Activated CD4-positive, alpha-beta memory T cell treated with anti-CD3 and anti-CD28 coated beads, Interleukin-2, amount 10 ng/mL, durations not matched to agents 7 days and 5 days (primary cell): ENCODE data around the gene SLC38A11. TPM values are rescaled to one million over a fixed set of nuclear protein-coding genes. Genes with fewer than 3 reads are reported as not detected.

ENCODE experiments used
- CTCF ChIA-PET: fragments of 350-600 bp; sonication (Branson Sonifier 250); formaldehyde crosslinking; loops from one replicate; lab custom pipeline; 2021; ENCODE audit warnings: antibody characterized with exemption, inconsistent platforms; lab: Charles Lee
- POLR2A ChIA-PET: fragments of 350-600 bp; sonication (Branson Sonifier 250); formaldehyde crosslinking; loops from one replicate; lab custom pipeline; 2021; ENCODE audit warnings: antibody characterized with exemption; lab: Charles Lee
- DNase-seq: peaks from one replicate; pipeline ENCODE4 v3.0.0-alpha.2; 2020
- H3K27ac Mint-ChIP-seq: one replicate; pipeline ENCODE4 v1.8.0; 2021; ENCODE audit warnings: mild to moderate bottlenecking, mixed read lengths
- H3K27me3 Mint-ChIP-seq: one replicate; pipeline ENCODE4 v1.8.0; 2021; ENCODE audit warnings: mixed read lengths
- H3K36me3 Mint-ChIP-seq: one replicate; pipeline ENCODE4 v1.8.0; 2021; ENCODE audit warnings: low read depth, mixed read lengths
- H3K4me1 Mint-ChIP-seq: one replicate; pipeline ENCODE4 v1.8.0; 2021; ENCODE audit warnings: mixed read lengths
- H3K4me3 Mint-ChIP-seq: one replicate; pipeline ENCODE4 v1.8.0; 2021; ENCODE audit warnings: mild to moderate bottlenecking, mixed read lengths
- H3K9me3 Mint-ChIP-seq: one replicate; pipeline ENCODE4 v1.8.0; 2021; ENCODE audit warnings: mixed read lengths
- total RNA-seq, 2 experiments: library from RNA; stranded (reverse); gene quantifications; one replicate each; pipeline ENCODE4 v1.2.3, GENCODE V29; 2021

Gene SLC38A11
- total RNA-seq, 2 experiments from 2014 or later: not detected

- ChIA-PET CTCF (no interaction called here), POLR2A (no interaction called here)
- DNase-seq: no peak
- Mint-ChIP-seq H3K4me3 (no peak overlapping the region), H3K9me3 (no peaks in the 10 kb centered on the region), H3K27ac (no peak overlapping the region), H3K36me3 (no peaks in the 10 kb centered on the region), H3K4me1 (no peaks in the 10 kb centered on the region), H3K27me3 (peaks cover 10% of the 10 kb centered on the region)
Observed at GRCh38 chr2:164849506-164849905, 105.8 kb downstream of the SLC38A11 start.

GRCh38 chr2:164847981-164848741 lies 107.2 kb downstream of the SLC38A11 start:
- no peak overlapping the region for H3K4me3 Mint-ChIP-seq
- DNase-seq: no peak
- peaks cover 16% of the 10 kb centered on the region for H3K27me3 Mint-ChIP-seq
- no peaks in the 10 kb centered on the region for H3K36me3 Mint-ChIP-seq
- H3K4me1 Mint-ChIP-seq: no peaks in the 10 kb centered on the region
- ChIA-PET CTCF (no interaction called here), POLR2A (no interaction called here)
- no peak overlapping the region for H3K27ac Mint-ChIP-seq
- no peaks in the 10 kb centered on the region for H3K9me3 Mint-ChIP-seq

- no peaks in the 10 kb centered on the region for H3K9me3 Mint-ChIP-seq
- no peak for DNase-seq
- H3K4me1 Mint-ChIP-seq: no peaks in the 10 kb centered on the region
- POLR2A ChIA-PET: no interaction called here
- H3K27ac Mint-ChIP-seq: no peak overlapping the region
- no peaks in the 10 kb centered on the region for H3K36me3 Mint-ChIP-seq
- CTCF ChIA-PET: no interaction called here
- no peak overlapping the region for H3K4me3 Mint-ChIP-seq
- H3K27me3 Mint-ChIP-seq: peaks cover 18% of the 10 kb centered on the region
Observed at GRCh38 chr2:164847291-164847690, 108.0 kb downstream of the SLC38A11 start.

GRCh38 chr2:164846276-164846675 lies 109.0 kb downstream of the SLC38A11 start:
- CTCF ChIA-PET: no interaction called here
- no peak for DNase-seq
- POLR2A ChIA-PET: no interaction called here
- Mint-ChIP-seq H3K9me3 (no peaks in the 10 kb centered on the region), H3K4me3 (no peak overlapping the region), H3K4me1 (peaks cover 2% of the 10 kb centered on the region), H3K36me3 (no peaks in the 10 kb centered on the region), H3K27ac (no peak overlapping the region), H3K27me3 (peaks cover 21% of the 10 kb centered on the region)

Other genes starting within 250 kb of the SLC38A11 start
- gene COBLL1, start 113.7 kb downstream of the SLC38A11 start, total RNA-seq: not detected
- gene SCN3A, start 248.5 kb upstream of the SLC38A11 start, total RNA-seq: not detected